Stimulated activated CD8-positive, alpha-beta memory T cell treated with anti-CD3 and anti-CD28 coated beads, Interleukin-15, amount 100 ng/mL, for 4 hours (primary cell): ENCODE results near the gene TDRD12.
"Not testable (repeated sequence)": the region's sequence is repeated elsewhere in the genome, so short reads cannot be mapped to it uniquely, and the experiment has no call there.

ENCODE experiments used
- DNase-seq, 2 donors: peaks; one replicate each; pipeline ENCODE4 v3.0.0-alpha.2; 2020; ENCODE audit warnings: low read depth in 2 of 2

TDRD12 gene

GRCh38 chr19:32832094-32832493 is 112.5 kb downstream of the TDRD12 start:
- not testable (repeated sequence) for DNase-seq

DNA sequence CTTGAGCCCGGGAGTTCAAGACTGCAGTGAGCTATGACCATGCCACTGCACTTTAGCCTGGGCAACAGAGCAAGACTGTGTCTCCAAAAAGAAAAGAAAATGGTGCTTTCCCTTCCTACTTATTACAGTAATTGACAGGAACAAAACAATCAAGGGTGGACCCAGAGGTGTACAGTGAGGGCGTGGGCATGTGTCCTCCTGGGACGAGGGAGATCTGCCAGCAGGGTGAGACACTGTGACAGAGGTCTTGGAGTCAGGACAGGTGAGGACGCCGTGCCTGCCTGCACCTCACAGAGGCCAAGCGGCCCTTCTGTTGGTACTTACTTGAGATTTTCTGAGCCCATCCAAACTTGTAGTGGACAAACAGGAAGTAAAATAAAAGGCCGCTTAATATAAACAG is 113.3 kb downstream of the TDRD12 start:
- DNase-seq, result not testable (repeated sequence)

- DNase-seq, result not testable (repeated sequence)
Measured at GRCh38 chr19:32833388-32833787, 113.8 kb downstream of the TDRD12 start.

- no peak for DNase-seq
Measured at GRCh38 chr19:32837531-32837930, 118.0 kb downstream of the TDRD12 start.

DNA sequence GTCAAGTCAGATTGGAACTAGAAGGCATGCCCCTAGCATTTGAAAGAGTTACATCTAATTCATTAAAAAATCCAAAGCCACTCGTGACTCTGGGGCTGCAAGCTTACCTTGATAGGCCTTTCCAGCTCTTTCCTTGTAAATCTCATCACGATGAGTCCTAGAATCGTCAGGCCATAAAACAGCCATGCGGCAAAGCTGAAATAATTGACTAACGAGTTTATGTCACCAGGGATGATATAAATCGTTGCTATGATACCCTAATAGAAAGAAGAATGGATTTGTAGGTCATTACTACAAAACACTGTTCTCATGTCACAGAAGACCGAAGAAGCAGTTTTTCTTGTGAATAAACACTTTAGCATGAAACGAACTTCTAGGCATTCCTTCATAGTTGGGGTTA is 122.5 kb downstream of the TDRD12 start:
- DNase-seq, result no peak

DNA sequence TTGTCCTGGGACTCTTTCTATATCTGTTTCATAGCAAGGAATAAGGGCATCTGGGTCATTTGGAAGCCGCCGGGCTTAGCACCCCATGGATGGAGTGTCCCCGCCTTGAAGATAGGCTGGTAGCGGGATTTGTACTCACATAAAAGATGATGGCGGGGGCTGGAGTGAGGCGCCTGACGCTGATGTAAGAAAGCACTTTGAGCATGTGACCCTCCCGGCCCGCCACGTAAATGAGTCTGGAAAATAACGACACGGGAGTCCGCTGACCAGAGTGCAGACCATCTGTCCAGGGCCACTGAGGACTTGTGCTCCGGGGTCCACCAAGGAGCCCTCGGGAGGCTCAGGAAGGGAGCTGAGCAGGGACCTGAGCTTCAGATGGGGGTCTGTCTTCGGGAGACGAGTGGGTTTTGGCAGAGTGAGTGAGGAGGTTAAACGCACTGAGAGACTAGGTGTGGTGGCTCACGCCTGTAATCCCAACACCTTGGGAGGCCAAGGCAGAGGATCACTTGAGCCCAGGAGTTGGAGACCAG is 124.2 kb downstream of the TDRD12 start:
- DNase-seq, result no peak

DNA sequence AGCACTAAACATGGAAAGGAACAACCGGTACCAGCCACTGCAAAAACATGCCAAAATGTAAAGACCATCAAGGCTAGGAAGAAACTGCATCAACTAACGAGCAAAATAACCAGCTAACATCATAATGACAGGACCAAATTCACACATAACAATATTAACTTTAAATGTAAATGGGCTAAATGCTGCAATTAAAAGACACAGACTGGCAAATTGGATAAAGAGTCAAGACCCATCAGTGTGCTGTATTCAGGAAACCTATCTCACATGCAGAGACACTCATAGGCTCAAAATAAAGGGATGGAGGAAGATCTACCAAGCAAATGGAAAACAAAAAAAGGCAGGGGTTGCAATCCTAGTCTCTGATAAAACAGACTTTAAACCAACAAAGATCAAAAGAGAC is 128.5 kb downstream of the TDRD12 start:
- not testable (repeated sequence) for DNase-seq

DNA sequence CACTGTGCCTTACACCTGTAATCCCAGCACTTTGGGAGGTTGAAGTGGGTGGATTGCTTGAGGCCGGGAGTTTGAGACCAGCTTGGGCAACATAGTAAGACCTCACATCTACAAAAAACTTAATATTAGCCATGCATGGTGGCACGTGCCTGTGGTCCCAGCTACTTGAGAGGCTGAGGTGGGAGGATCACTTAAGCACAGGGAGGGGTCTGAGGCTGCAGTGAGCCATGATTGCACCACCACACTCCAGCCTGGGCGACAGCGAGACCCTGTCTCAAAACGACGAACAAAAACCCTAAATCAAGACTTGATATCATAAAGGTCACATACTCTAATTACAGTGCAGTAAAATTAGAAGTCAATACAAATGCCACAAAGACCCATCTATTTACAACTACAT is 132.6 kb downstream of the TDRD12 start:
- no peak for DNase-seq

GRCh38 chr19:32856818-32857217 is 137.3 kb downstream of the TDRD12 start:
- DNase-seq, result not testable (repeated sequence)

- DNase-seq, result no peak
Measured at GRCh38 chr19:32857584-32857983, 138.0 kb downstream of the TDRD12 start.

- no peak for DNase-seq
Measured at GRCh38 chr19:32858155-32858554, 138.6 kb downstream of the TDRD12 start.

GRCh38 chr19:32858559-32858958 is 139.0 kb downstream of the TDRD12 start:
- DNase-seq, result no peak

GRCh38 chr19:32859591-32859990 is 140.0 kb downstream of the TDRD12 start:
- DNase-seq, result no peak

DNA sequence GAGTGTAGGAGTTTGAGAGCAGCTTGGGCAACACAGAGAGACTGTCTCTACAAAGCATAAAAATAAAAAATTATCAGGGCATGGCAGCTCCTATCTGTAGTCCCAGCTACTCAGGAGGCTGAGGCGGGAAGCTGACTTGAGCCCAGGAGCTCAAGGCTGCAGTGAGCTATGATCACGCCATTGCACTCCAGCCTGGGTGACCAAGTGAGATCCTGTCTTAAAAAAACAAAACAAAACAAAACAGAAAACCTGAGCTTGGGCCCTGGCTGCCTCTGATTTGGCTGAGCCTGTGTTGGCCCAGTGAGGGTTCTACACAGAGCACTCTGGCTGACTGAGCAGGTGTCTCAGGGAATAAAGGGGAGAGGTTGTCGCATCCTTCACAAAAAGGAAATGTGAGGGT is 142.0 kb downstream of the TDRD12 start:
- no peak for DNase-seq

DNA sequence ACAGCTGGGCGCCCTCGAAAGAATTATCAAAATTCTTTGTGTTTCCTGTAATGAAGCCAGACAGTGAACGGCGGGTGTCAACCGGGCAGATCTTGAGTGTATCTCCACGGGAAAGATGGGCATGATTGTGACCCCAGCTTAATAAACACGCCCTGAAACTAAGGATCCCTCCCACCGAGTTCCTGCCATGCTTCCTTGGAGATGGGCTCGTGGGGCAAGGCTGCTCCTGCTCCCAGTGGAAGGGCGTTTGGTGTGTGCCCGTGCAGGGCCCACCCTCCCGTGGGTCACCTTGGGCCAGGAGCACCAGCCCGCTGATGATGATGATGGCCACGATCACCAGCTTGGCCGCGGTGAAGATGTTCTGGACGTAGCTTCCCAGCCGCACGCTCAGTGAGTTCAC is 142.6 kb downstream of the TDRD12 start:
- no peak for DNase-seq

DNA sequence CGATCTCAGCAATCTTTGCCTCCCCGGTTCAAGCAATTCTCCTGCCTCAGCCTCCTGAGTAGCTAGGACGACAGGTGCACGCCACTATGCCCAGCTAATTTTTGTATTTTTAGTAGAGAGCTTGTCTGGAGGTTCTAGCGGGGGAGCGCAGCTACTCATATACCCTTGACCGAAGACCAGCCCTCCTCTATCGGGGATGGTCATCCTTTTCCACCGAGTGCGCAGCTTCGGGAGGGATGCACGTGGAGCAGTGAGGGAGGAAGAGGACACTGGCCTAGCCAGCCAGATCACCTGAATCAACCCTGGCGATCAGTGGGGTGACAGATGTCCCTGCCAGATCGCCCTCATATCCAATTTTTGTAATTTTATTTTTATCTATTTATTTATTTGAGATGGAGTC is 143.2 kb downstream of the TDRD12 start:
- DNase-seq, result no peak

DNA sequence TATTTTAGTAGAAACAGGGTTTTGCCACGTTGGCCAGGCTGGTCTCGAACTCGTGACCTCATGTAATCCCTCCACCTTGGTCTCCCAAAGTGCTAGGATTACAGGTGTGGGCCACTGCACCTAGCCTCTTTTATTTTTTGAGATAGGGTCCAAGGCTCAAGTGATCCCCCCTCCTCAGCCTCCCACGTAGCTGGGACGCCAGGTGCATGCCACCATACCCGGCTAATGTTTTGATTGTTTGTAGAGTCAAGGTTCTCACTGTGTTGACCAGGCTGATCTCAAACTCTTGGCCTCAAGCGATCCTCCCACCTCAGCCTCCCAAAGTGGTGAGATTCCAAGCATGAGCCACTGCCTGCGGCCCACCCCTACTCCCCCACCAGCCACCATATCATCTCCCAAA is 143.7 kb downstream of the TDRD12 start:
- DNase-seq, result no peak

DNA sequence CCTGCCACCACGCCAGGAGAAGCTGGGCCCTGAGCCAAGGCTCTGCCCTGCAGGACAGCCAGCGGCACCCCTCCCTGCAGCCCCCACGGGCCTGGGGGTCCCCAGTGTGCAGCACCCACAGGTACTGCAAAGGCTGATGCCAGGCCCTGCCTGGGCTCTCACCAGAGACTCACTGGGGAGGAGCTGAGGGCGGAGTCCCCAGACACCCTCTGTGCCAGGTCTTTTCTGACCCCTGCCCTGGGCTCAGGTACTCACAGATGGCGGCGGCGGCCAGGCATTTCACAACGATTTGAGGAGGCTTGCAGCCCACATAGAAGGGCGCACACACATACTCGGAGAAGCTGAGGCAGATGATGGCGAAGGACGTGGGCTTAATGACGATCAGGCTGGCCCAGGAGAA is 144.3 kb downstream of the TDRD12 start:
- DNase-seq, result no peak

DNA sequence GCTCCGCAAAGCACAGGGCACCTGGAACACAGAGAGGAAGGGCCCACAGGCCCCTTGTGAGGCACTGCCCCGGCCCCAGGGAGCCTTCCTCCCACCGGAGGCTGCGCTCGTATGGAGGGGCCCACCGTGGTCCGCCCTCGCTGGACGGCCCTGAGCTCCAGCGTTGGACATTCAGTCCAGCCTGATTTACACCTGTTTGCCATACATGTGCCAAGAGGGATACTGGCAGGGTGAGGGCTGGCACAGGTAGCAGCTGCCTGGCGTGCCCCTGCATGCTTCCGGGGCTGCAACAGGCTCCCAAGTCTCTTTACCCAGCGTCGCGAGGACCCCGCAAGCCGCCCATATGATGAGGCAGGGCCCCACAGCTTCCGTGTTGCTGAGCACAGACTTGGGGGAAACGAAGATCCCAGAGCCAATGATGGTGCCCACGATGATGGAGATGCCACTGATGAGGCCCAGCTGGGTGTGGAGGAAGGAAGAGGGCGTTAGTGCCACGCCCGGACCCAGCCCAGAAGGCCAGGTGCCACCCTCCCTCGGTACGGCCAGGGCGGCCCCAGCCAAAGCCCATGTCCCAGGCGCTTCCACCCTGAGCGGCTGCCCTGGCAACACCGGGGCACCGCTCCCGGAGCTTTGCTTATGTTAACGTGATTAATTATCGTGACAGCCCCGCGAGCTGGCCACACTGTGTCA is 144.9 kb downstream of the TDRD12 start:
- DNase-seq, result no peak

- DNase-seq, result no peak
Measured at GRCh38 chr19:32865326-32865725, 145.8 kb downstream of the TDRD12 start.

GRCh38 chr19:32866061-32866460 is 146.5 kb downstream of the TDRD12 start:
- no peak for DNase-seq

DNA sequence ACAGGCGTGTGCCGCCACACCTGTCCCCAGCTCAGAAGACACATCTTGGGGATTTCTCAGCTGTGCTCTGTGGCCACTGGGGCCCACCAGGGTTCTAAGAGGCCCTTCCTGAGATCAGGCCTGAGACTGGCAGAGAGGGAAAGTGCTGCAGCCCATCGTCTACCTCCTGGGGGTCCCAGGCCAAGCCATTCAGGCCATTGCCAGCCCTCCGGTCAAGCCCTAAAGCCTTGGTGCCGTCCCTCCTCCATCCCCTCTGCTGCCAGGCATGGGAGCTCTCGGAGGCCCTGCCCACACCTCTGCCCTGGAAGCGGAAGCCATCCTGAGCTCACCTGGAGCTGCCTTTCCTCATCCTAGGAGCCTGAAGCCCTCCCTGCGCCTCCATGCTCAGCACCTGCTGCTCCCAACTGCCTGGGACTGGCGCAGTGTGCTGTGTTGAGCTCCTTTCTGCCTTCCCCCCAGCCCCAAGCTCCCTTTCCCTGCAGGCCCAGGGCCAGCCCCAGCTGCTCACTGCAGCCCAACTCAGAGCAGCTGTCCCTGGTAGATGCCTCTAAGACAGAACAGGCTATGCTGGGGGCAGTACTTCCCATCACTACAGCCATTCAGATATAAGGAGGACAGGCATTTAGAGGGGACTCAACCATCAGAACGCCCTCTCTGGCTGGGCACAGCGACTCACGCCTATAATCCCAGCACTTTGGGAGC is 147.1 kb downstream of the TDRD12 start:
- no peak for DNase-seq

- DNase-seq, result not testable (repeated sequence)
Measured at GRCh38 chr19:32867436-32867835, 147.9 kb downstream of the TDRD12 start.
